Ovary (tissue), 3 donors: ENCODE measurements around the gene FER.

Experiments used
- CTCF ChIP-seq, 3 donors: fragments of 450-650 bp in 2 of 3; fragments of 200-600 bp in 1 of 3; IDR thresholded peaks; one replicate each; pipeline versions ENCODE4 v1.5.1 to v1.8.0; 2016 to 2022; ENCODE audit warnings: antibody characterized with exemption in 3 of 3, mild to moderate bottlenecking in 1 of 3
- EP300 ChIP-seq: sonication (generic); formaldehyde crosslinking; IDR thresholded peaks from one replicate; pipeline ENCODE4 v1.6.1; 2017; ENCODE audit warnings: antibody characterized with exemption
- POLR2A ChIP-seq: fragments of 450-650 bp; IDR thresholded peaks from one replicate; pipeline ENCODE4 v1.6.1; 2017; ENCODE audit warnings: antibody characterized with exemption, mild to moderate bottlenecking, moderate library complexity
- donor health status: DM: no; HTN: no; CAD: no.

GRCh38 chr5:108942701-108943100, 195.0 kb downstream of the FER start:
- TF ChIP-seq CTCF (IDR thresholded peaks at IDR 0.05) (no peak), POLR2A (no peak), EP300 (no peak)
